ENCODE data around the gene TRIM62.

DNA sequence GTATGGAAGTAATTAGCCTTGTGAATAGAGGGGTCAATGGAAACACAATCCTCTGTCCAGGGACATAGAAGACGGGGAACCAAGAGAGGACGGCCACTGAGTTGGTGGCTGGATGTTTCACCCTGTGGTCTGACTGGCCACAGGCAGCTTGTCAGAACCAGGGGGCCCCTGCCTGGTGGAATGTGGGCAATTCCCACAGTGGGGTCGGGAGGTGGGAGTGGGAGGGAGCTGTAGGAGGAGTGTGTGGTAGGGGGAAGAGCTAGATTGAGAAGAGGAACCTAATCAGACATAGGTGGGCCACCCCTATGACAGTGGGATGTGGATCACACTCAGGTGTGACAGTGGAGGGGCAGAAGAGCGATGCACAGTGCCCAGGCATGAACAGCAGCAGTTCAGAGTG is 31.3 kb downstream of the TRIM62 start:
- TF ChIP-seq, protein P1, sequence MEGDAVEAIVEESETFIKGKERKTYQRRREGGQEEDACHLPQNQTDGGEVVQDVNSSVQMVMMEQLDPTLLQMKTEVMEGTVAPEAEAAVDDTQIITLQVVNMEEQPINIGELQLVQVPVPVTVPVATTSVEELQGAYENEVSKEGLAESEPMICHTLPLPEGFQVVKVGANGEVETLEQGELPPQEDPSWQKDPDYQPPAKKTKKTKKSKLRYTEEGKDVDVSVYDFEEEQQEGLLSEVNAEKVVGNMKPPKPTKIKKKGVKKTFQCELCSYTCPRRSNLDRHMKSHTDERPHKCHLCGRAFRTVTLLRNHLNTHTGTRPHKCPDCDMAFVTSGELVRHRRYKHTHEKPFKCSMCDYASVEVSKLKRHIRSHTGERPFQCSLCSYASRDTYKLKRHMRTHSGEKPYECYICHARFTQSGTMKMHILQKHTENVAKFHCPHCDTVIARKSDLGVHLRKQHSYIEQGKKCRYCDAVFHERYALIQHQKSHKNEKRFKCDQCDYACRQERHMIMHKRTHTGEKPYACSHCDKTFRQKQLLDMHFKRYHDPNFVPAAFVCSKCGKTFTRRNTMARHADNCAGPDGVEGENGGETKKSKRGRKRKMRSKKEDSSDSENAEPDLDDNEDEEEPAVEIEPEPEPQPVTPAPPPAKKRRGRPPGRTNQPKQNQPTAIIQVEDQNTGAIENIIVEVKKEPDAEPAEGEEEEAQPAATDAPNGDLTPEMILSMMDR (IDR thresholded peaks at IDR 0.05), result no peak
- TF ChIP-seq ZFX (IDR thresholded peaks at IDR 0.05; ENCODE audit: borderline replicate concordance), result no peak
